Activated CD4-positive, alpha-beta T cell treated with anti-CD3 and anti-CD28 coated beads, Interleukin-2, amount 10 ng/mL, durations not matched to agents 7 days and 5 days (primary cell): ENCODE data around the gene SPP2. TPM values are rescaled to one million over a fixed set of nuclear protein-coding genes. Genes with fewer than 3 reads are reported as not detected.

ENCODE experiments used
- CTCF ChIA-PET: fragments of 350-600 bp; sonication (Branson Sonifier 250); formaldehyde crosslinking; loops from one replicate; lab custom pipeline; 2021; ENCODE audit warnings: antibody characterized with exemption; lab: Charles Lee
- POLR2A ChIA-PET: fragments of 350-600 bp; sonication (Branson Sonifier 250); formaldehyde crosslinking; loops from one replicate; lab custom pipeline; 2021; ENCODE audit warnings: antibody characterized with exemption; lab: Charles Lee
- DNase-seq: peaks from one replicate; pipeline ENCODE4 v3.0.0-alpha.2; 2020
- H3K27ac Mint-ChIP-seq: one replicate; pipeline ENCODE4 v1.8.0; 2021; ENCODE audit warnings: mild to moderate bottlenecking, moderate library complexity, mixed read lengths
- H3K27me3 Mint-ChIP-seq: one replicate; pipeline ENCODE4 v1.8.0; 2021; ENCODE audit warnings: mixed read lengths
- H3K36me3 Mint-ChIP-seq: one replicate; pipeline ENCODE4 v1.8.0; 2021; ENCODE audit warnings: low read depth, mixed read lengths
- H3K4me1 Mint-ChIP-seq: one replicate; pipeline ENCODE4 v1.8.0; 2021; ENCODE audit warnings: mixed read lengths
- H3K4me3 Mint-ChIP-seq: one replicate; pipeline ENCODE4 v1.8.0; 2021; ENCODE audit warnings: mild to moderate bottlenecking, moderate library complexity, mixed read lengths
- H3K9me3 Mint-ChIP-seq: one replicate; pipeline ENCODE4 v1.8.0; 2021; ENCODE audit warnings: mixed read lengths
- total RNA-seq, 2 experiments: library from RNA; stranded (reverse); gene quantifications; one replicate each; pipeline ENCODE4 v1.2.3, GENCODE V29; 2021

The SPP2 gene
- total RNA-seq, 2 experiments from 2014 or later, result not detected

DNA sequence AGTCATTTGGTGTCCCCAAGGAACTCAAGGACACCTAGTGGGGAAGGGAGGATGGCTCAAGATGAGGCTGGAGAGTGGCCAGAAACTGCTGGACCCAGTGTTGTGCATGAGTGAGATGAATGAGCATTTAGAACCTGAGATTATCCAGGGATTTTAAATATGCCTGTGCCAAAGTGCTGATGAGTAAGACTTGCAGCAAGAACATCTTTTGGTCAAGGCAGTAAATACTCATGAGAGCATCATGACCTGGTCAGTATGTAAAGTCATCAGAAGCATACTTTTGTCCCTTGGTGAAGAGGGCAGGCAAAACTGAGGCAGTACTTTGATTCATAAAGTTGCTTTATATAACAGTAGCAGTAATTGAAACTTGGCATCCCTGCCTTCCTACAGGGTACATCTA is 3.1 kb upstream of the SPP2 start:
- no peaks in the 10 kb centered on the region for H3K4me1 Mint-ChIP-seq
- peaks cover 20% of the 10 kb centered on the region for H3K27me3 Mint-ChIP-seq
- POLR2A ChIA-PET, result no interaction called here
- H3K4me3 Mint-ChIP-seq, result no peak overlapping the region
- DNase-seq, result no peak
- H3K36me3 Mint-ChIP-seq, result peaks cover 2% of the 10 kb centered on the region
- CTCF ChIA-PET, result interaction anchor here (0.7 kb wide), 1 partner anchor 880 kb away, joined by 3 read pairs; no protein-coding TSS in a partner anchor
- H3K9me3 Mint-ChIP-seq, result no peaks in the 10 kb centered on the region
- no peak overlapping the region for H3K27ac Mint-ChIP-seq

DNA sequence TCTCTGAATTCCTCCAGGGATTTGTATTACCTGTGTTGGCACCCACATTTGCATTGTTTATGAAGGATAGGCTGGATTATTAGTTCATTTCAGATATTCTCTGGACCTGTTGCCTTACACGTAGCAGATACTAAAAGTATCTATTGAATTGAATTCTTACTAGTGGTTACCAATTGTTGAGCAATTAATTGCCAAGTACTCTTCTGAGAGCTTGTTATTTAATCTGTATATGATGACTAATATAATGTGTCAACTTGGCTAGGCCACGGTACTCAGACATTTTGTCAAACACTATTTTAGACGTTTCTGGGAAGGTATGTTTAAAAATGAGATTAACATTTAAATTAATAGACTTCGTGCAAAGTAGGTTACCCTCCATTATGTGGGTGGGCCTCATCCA is 2.5 kb upstream of the SPP2 start:
- Mint-ChIP-seq H3K27ac (no peak overlapping the region), H3K4me3 (no peak overlapping the region), H3K27me3 (peaks cover 15% of the 10 kb centered on the region), H3K4me1 (no peaks in the 10 kb centered on the region), H3K36me3 (peaks cover 2% of the 10 kb centered on the region), H3K9me3 (no peaks in the 10 kb centered on the region)
- CTCF ChIA-PET, result no interaction called here
- POLR2A ChIA-PET, result no interaction called here
- no peak for DNase-seq

DNA sequence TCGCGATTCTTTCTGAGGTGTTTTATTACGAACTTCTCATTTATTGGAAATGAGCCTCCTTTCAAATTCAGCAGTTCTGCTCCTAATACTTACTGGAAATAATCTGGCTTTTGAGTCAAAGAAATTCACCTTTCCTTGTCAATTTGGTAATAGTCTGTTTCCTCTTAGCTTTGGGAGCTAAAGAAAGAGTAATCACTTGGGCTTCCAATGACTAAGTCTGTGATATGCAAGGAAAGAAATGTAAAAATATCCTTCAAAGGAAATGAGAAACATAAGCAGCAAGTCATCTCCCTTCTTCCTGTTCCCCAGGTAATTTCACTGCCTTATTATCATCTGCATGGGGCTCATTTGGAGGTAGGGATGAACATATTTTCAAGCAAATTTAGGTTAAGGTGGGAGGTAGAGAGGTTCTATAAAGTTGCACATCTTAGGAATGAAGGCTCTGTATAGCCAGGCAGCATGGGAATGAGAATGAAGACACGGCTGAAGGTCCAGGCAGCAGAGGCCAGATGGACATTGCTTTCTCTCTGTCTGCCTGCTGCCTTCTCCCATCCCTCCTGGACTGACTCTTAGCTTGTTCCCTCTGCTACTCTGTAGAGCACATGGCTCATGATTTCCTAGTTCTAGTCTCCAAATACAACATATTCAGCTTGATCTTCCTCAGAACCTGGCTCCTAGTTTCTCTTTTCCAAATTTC is 1.0 kb downstream of the SPP2 start:
- no peaks in the 10 kb centered on the region for H3K4me1 Mint-ChIP-seq
- H3K9me3 Mint-ChIP-seq, result no peaks in the 10 kb centered on the region
- CTCF ChIA-PET, result no interaction called here
- H3K27me3 Mint-ChIP-seq, result peaks cover 3% of the 10 kb centered on the region
- POLR2A ChIA-PET, result no interaction called here
- H3K27ac Mint-ChIP-seq, result no peak overlapping the region
- no peak overlapping the region for H3K4me3 Mint-ChIP-seq
- no peak for DNase-seq
- H3K36me3 Mint-ChIP-seq, result no peaks in the 10 kb centered on the region

DNA sequence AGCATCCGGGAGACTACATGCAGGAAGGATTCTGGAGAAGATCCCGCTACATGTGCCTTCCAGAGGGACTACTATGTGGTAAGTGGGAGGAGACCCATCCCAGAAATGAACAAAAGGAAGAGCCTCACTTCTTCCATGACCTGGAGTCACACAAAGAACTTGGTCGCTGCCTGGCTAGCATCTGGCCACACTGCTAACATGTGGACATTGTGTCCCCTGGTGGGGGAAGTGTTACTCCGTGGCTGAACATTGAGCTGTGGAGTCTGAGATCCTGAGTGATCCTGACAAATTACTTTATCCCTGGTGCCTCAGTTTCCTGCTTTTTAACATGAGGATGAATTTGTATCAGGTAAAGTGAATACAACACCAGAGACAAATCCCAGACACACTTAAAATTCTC is 8.4 kb downstream of the SPP2 start:
- no peak for DNase-seq
- no peaks in the 10 kb centered on the region for H3K4me1 Mint-ChIP-seq
- POLR2A ChIA-PET, result no interaction called here
- no peak overlapping the region for H3K4me3 Mint-ChIP-seq
- CTCF ChIA-PET, result interaction anchor here (0.8 kb wide), 1 partner anchor 13 kb away, joined by 3 read pairs; no protein-coding TSS in a partner anchor
- peaks cover 29% of the 10 kb centered on the region for H3K27me3 Mint-ChIP-seq
- no peaks in the 10 kb centered on the region for H3K9me3 Mint-ChIP-seq
- H3K36me3 Mint-ChIP-seq, result no peaks in the 10 kb centered on the region
- H3K27ac Mint-ChIP-seq, result no peak overlapping the region

- no peak for DNase-seq
- no peaks in the 10 kb centered on the region for H3K4me1 Mint-ChIP-seq
- no peaks in the 10 kb centered on the region for H3K9me3 Mint-ChIP-seq
- no peak overlapping the region for H3K4me3 Mint-ChIP-seq
- H3K27me3 Mint-ChIP-seq, result peaks cover 31% of the 10 kb centered on the region
- no peaks in the 10 kb centered on the region for H3K36me3 Mint-ChIP-seq
- H3K27ac Mint-ChIP-seq, result no peak overlapping the region
- CTCF ChIA-PET, result no interaction called here
- POLR2A ChIA-PET, result no interaction called here
These were observed 9.7 kb downstream of the SPP2 start for GRCh38 chr2:234060236-234060635.

GRCh38 chr2:234061624-234062257 is 11.2 kb downstream of the SPP2 start:
- ChIA-PET CTCF (no interaction called here), POLR2A (interaction anchor here (0.6 kb wide), 1 partner anchor 287 kb away, joined by 3 read pairs; no protein-coding TSS in a partner anchor)
- H3K9me3 Mint-ChIP-seq, result no peaks in the 10 kb centered on the region
- no peaks in the 10 kb centered on the region for H3K4me1 Mint-ChIP-seq
- peaks cover 34% of the 10 kb centered on the region for H3K27me3 Mint-ChIP-seq
- H3K4me3 Mint-ChIP-seq, result no peak overlapping the region
- no peak for DNase-seq
- H3K27ac Mint-ChIP-seq, result no peak overlapping the region
- no peaks in the 10 kb centered on the region for H3K36me3 Mint-ChIP-seq

DNA sequence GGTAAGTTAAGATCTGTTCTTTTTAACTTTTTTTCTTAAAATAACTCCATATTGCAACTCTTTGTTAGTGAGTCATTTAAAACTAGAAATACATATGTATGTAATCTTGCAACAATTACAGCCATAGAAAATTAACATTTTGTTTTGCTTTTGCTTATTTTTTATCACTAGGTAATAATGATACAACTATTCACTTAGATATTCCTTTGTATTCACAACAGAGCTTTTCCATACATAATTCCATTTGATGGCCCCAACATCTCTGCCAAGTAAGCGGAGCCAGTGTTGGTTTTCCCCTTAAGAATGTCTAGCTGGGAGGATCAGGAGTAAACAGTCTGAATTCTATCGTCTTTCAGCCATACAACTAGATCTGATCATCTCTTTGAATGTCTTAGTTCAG is 16.1 kb downstream of the SPP2 start:
- peaks cover 26% of the 10 kb centered on the region for H3K27me3 Mint-ChIP-seq
- H3K27ac Mint-ChIP-seq, result no peak overlapping the region
- peaks cover 1% of the 10 kb centered on the region for H3K4me1 Mint-ChIP-seq
- CTCF ChIA-PET, result no interaction called here
- peaks cover 3% of the 10 kb centered on the region for H3K9me3 Mint-ChIP-seq
- peaks cover 1% of the 10 kb centered on the region for H3K36me3 Mint-ChIP-seq
- no peak overlapping the region for H3K4me3 Mint-ChIP-seq
- no peak for DNase-seq
- POLR2A ChIA-PET, result no interaction called here

- Mint-ChIP-seq H3K27me3 (peaks cover 11% of the 10 kb centered on the region), H3K4me3 (no peak overlapping the region), H3K27ac (no peak overlapping the region), H3K4me1 (peaks cover 8% of the 10 kb centered on the region), H3K9me3 (peaks cover 3% of the 10 kb centered on the region), H3K36me3 (peaks cover 1% of the 10 kb centered on the region)
- ChIA-PET CTCF (interaction anchor here (0.6 to 1.3 kb wide), 5 partner anchors 11 to 217 kb away, joined by 3 to 4 read pairs (median 3); no protein-coding TSS in a partner anchor), POLR2A (interaction anchor here (0.7 kb wide), 1 partner anchor 638 kb away, joined by 4 read pairs; no protein-coding TSS in a partner anchor)
- no peak for DNase-seq
These were observed 21.2 kb downstream of the SPP2 start for GRCh38 chr2:234071664-234072063.

DNA sequence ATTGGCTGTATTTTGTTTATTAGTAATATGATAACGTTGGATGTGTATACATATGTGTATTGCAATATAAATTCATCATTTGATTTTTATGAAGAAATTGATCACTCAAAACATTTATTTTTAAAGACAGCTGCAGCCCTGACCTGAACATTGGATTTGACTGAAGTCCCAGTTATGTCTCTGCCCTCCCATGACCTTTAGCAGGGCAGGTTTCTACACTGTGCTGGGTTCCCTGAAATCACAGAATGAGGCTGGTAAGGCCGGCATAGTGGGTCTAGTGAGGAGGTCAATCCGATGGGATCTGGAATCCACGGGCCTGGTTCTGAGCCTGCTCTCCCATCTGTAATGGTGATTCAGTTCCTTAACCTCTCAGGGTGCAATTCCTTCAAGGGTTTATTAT is 22.0 kb downstream of the SPP2 start:
- ChIA-PET POLR2A (interaction anchor here (0.7 kb wide), 1 partner anchor 637 kb away, joined by 4 read pairs; no protein-coding TSS in a partner anchor), CTCF (interaction anchor here (0.7 to 1.3 kb wide), 2 partner anchors 10 to 13 kb away, joined by 3 to 4 read pairs; no protein-coding TSS in a partner anchor)
- Mint-ChIP-seq H3K4me3 (no peak overlapping the region), H3K36me3 (peaks cover 1% of the 10 kb centered on the region), H3K9me3 (peaks cover 3% of the 10 kb centered on the region), H3K27me3 (peaks cover 7% of the 10 kb centered on the region), H3K27ac (no peak overlapping the region), H3K4me1 (peaks cover 9% of the 10 kb centered on the region)
- no peak for DNase-seq

GRCh38 chr2:234074751-234075517 is 24.4 kb downstream of the SPP2 start:
- CTCF ChIA-PET, result interaction anchor here (0.6 kb wide), 1 partner anchor 498 kb away, joined by 3 read pairs; no protein-coding TSS in a partner anchor
- DNase-seq, result no peak
- H3K36me3 Mint-ChIP-seq, result no peaks in the 10 kb centered on the region
- H3K27ac Mint-ChIP-seq, result no peak overlapping the region
- peaks cover 9% of the 10 kb centered on the region for H3K4me1 Mint-ChIP-seq
- H3K27me3 Mint-ChIP-seq, result peaks cover 4% of the 10 kb centered on the region
- POLR2A ChIA-PET, result no interaction called here
- no peak overlapping the region for H3K4me3 Mint-ChIP-seq
- no peaks in the 10 kb centered on the region for H3K9me3 Mint-ChIP-seq

DNA sequence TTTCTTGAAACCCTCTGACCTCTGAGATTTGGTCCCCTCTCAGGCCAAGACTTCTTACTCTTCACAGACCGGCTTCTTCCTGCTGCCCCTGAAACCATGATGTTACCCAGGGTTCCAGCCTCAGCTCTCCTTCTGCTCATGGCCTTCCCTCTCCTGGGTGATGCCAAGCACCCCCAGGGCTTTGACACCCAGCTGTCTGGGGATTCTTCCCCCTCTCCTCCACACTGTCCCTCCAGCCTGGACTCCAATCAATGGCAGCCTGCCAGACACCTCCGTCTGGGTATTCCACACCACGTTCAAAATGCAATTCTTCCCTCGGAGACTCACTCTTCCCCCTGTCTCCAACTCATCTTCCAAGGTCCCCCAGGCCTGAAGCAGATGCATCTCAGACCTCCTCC is 25.0 kb downstream of the SPP2 start:
- Mint-ChIP-seq H3K27me3 (peaks cover 4% of the 10 kb centered on the region), H3K27ac (no peak overlapping the region), H3K4me1 (peaks cover 9% of the 10 kb centered on the region), H3K36me3 (no peaks in the 10 kb centered on the region), H3K4me3 (no peak overlapping the region), H3K9me3 (no peaks in the 10 kb centered on the region)
- POLR2A ChIA-PET, result no interaction called here
- no peak for DNase-seq
- CTCF ChIA-PET, result interaction anchor here (0.6 to 1.1 kb wide), 2 partner anchors 16 to 497 kb away, joined by 3 read pairs; no protein-coding TSS in a partner anchor

DNA sequence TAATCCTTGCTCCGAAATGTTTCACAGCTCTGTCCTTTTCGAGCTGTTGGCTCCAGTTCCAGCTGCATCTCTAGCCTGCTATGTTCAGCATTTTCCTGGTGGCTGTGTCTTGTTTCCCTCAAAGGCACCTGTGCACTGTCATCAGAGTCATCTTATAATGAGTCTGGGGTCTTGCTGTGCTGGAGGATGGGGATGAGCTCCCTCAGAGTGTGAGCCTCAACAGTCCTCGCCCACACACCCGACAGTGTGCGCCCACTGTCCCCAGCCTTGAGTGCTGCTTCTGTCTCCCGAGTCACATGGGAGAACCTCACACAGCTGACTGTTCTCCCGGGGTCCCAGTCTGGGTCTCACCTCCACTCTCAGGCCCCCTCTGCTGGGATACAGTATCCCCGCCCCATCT is 25.4 kb downstream of the SPP2 start:
- DNase-seq, result no peak
- no peaks in the 10 kb centered on the region for H3K9me3 Mint-ChIP-seq
- H3K27ac Mint-ChIP-seq, result no peak overlapping the region
- H3K4me3 Mint-ChIP-seq, result no peak overlapping the region
- H3K27me3 Mint-ChIP-seq, result peaks cover 2% of the 10 kb centered on the region
- H3K4me1 Mint-ChIP-seq, result peaks cover 9% of the 10 kb centered on the region
- ChIA-PET CTCF (interaction anchor here (0.8 to 1.1 kb wide), 2 partner anchors 15 to 16 kb away, joined by 3 read pairs; no protein-coding TSS in a partner anchor), POLR2A (no interaction called here)
- no peaks in the 10 kb centered on the region for H3K36me3 Mint-ChIP-seq
